Mesothelial cell of epicardium (in vitro differentiated cells): ENCODE data around the gene SERPINA10. TPM values are rescaled to one million over a fixed set of nuclear protein-coding genes. Genes with fewer than 3 reads are reported as not detected.

ENCODE experiments used
- DNase-seq, 2 experiments: peaks; one replicate each; pipeline ENCODE4 v3.0.0; 2021; ENCODE audit warnings: low spot score in 2 of 2; ENCODE audit not compliant: unreplicated experiment in 2 of 2
- H3K27ac Mint-ChIP-seq: 2 replicates; pipeline ENCODE4 v1.8.0; 2021; ENCODE audit warnings: mixed read lengths
- H3K27me3 Mint-ChIP-seq: 2 replicates; pipeline ENCODE4 v1.8.0; 2021; ENCODE audit warnings: low read depth, mixed read lengths
- H3K36me3 Mint-ChIP-seq: 2 replicates; pipeline ENCODE4 v1.8.0; 2021; ENCODE audit warnings: mixed read lengths
- H3K4me1 Mint-ChIP-seq: 2 replicates; pipeline ENCODE4 v1.8.0; 2021; ENCODE audit warnings: mixed read lengths
- H3K4me3 Mint-ChIP-seq: 2 replicates; pipeline ENCODE4 v1.8.0; 2021; ENCODE audit warnings: mild to moderate bottlenecking, moderate library complexity, mixed read lengths
- H3K9me3 Mint-ChIP-seq: 2 replicates; pipeline ENCODE4 v1.8.0; 2021; ENCODE audit warnings: mixed read lengths
- CTCF ChIP-seq: fragments of 200-600 bp; sonication (generic); IDR thresholded peaks from one replicate; pipeline ENCODE4 v1.5.0; 2021; ENCODE audit warnings: antibody characterized with exemption; ENCODE audit not compliant: unreplicated experiment
- total RNA-seq: library from RNA; stranded (reverse); gene quantifications from 3 replicates; pipeline ENCODE4 v1.2.1, GENCODE V29; 2021

The SERPINA10 gene
- total RNA-seq, 1 donor from 2014 or later: not detected

GRCh38 chr14:94330432-94330831 lies 37.4 kb upstream of the SERPINA10 start:
- H3K27ac Mint-ChIP-seq: no peak overlapping the region
- H3K4me1 Mint-ChIP-seq: no peaks in the 10 kb centered on the region
- no peaks in the 10 kb centered on the region for H3K36me3 Mint-ChIP-seq
- peaks cover 9% of the 10 kb centered on the region for H3K9me3 Mint-ChIP-seq
- DNase-seq: no peak
- no peak overlapping the region for H3K4me3 Mint-ChIP-seq
- no peak for TF ChIP-seq CTCF
- H3K27me3 Mint-ChIP-seq: no peaks in the 10 kb centered on the region

- Mint-ChIP-seq H3K27me3 (no peaks in the 10 kb centered on the region), H3K4me1 (no peaks in the 10 kb centered on the region), H3K9me3 (peaks cover 9% of the 10 kb centered on the region), H3K27ac (no peak overlapping the region), H3K36me3 (no peaks in the 10 kb centered on the region), H3K4me3 (no peak overlapping the region)
- no peak for DNase-seq
- TF ChIP-seq CTCF: no peak
These were observed 36.8 kb upstream of the SERPINA10 start for GRCh38 chr14:94329857-94330256.

GRCh38 chr14:94328196-94328595 lies 35.1 kb upstream of the SERPINA10 start:
- peaks cover 5% of the 10 kb centered on the region for H3K9me3 Mint-ChIP-seq
- TF ChIP-seq CTCF: no peak
- H3K27ac Mint-ChIP-seq: no peak overlapping the region
- no peak for DNase-seq
- no peak overlapping the region for H3K4me3 Mint-ChIP-seq
- H3K36me3 Mint-ChIP-seq: no peaks in the 10 kb centered on the region
- no peaks in the 10 kb centered on the region for H3K4me1 Mint-ChIP-seq
- H3K27me3 Mint-ChIP-seq: peaks cover 4% of the 10 kb centered on the region

GRCh38 chr14:94322648-94323570 lies 29.8 kb upstream of the SERPINA10 start, which contains the start of gene SERPINA6:
Gene SERPINA6, minus strand, starts transcription at chr14:94323336. Its CDS starts 8,688 bp downstream, at chr14:94314648.
- peaks cover 10% of the 10 kb centered on the region for H3K9me3 Mint-ChIP-seq
- no peaks in the 10 kb centered on the region for H3K36me3 Mint-ChIP-seq
- H3K27ac Mint-ChIP-seq: no peak within 1 kb of the TSS
- H3K27me3 Mint-ChIP-seq: peaks cover 4% of the 10 kb centered on the region
- DNase-seq: no peak
- no peaks in the 10 kb centered on the region for H3K4me1 Mint-ChIP-seq
- TF ChIP-seq CTCF: no peak
- no peak within 1 kb of the TSS for H3K4me3 Mint-ChIP-seq

- no peak for TF ChIP-seq CTCF
- H3K27me3 Mint-ChIP-seq: peaks cover 4% of the 10 kb centered on the region
- H3K4me3 Mint-ChIP-seq: no peak overlapping the region
- peaks cover 10% of the 10 kb centered on the region for H3K9me3 Mint-ChIP-seq
- no peak overlapping the region for H3K27ac Mint-ChIP-seq
- no peaks in the 10 kb centered on the region for H3K36me3 Mint-ChIP-seq
- no peak for DNase-seq
- H3K4me1 Mint-ChIP-seq: no peaks in the 10 kb centered on the region
These were observed 28.6 kb upstream of the SERPINA10 start for GRCh38 chr14:94321421-94322271.
